A549 (cell line): ENCODE data around the gene BBX.

Experiments
- BHLHE40 ChIP-seq: IDR thresholded peaks from 2 replicates; pipeline ENCODE4 v1.6.1; 2012; ENCODE audit warnings: low read depth, low read length, inconsistent platforms
- CBX2 ChIP-seq: fragments of 200-600 bp; sonication (generic); IDR thresholded peaks from 2 replicates; pipeline ENCODE4 v1.6.1; 2016; ENCODE audit warnings: low read depth, mild to moderate bottlenecking, borderline replicate concordance
- CEBPB ChIP-seq, 2 experiments: fragments of >200 bp in 1 of 2; sonication (Bioruptor Twin) in 1 of 2; formaldehyde crosslinking in 1 of 2; IDR thresholded peaks; 2 replicates each; pipeline ENCODE4 v1.6.1; 2012 to 2016
- CTCF ChIP-seq: fragments of >200 bp; sonication (Bioruptor Twin); formaldehyde crosslinking; IDR thresholded peaks from 3 replicates; pipeline ENCODE4 v1.5.1; 2016
- EHMT2 ChIP-seq: fragments of 200-600 bp; sonication (generic); IDR thresholded peaks from 2 replicates; pipeline ENCODE4 v1.6.1; 2016; ENCODE audit warnings: antibody characterized with exemption, low read depth, mild to moderate bottlenecking, moderate library complexity
- JUN ChIP-seq, 2 experiments: fragments of >200 bp; sonication (Bioruptor Twin); formaldehyde crosslinking; IDR thresholded peaks; 2 replicates in 1 of 2; 3 replicates in 1 of 2; pipeline ENCODE4 v1.6.1; 2016 to 2017
- KDM1A ChIP-seq: fragments of 200-600 bp; sonication (generic); IDR thresholded peaks from 2 replicates; pipeline ENCODE4 v1.6.1; 2016; ENCODE audit warnings: low read depth, mild to moderate bottlenecking
- KDM5A ChIP-seq: fragments of 200-600 bp; sonication (generic); IDR thresholded peaks from 2 replicates; pipeline ENCODE4 v1.6.1; 2016; ENCODE audit warnings: antibody characterized with exemption, mild to moderate bottlenecking
- MYC ChIP-seq: IDR thresholded peaks from 2 replicates; pipeline ENCODE4 v1.6.1; 2012; ENCODE audit warnings: mild to moderate bottlenecking, inconsistent platforms, low read length, improper control_type of control experiment, borderline replicate concordance
- POLR2A ChIP-seq: IDR thresholded peaks from 2 replicates; pipeline ENCODE4 v1.6.1; 2012; ENCODE audit warnings: mild to moderate bottlenecking, low read length
- RNF2 ChIP-seq: fragments of 200-600 bp; sonication (generic); IDR thresholded peaks from 2 replicates; pipeline ENCODE4 v1.6.1; 2016; ENCODE audit warnings: low read depth, mild to moderate bottlenecking, antibody characterized with exemption, moderate library complexity, borderline replicate concordance
- USF2 ChIP-seq: fragments of 450-650 bp; IDR thresholded peaks from 2 replicates; pipeline ENCODE4 v1.6.1; 2014; ENCODE audit warnings: antibody characterized with exemption

- TF ChIP-seq CTCF (no peak), POLR2A (no peak), JUN (IDR thresholded peaks at IDR 0.05) (no peak), EHMT2 (no peak), KDM1A (no peak), CEBPB (IDR thresholded peaks at IDR 0.05) (no peak), USF2 (no peak), RNF2 (no peak), KDM5A (no peak), CBX2 (no peak), BHLHE40 (no peak), MYC (no peak)
Observed at GRCh38 chr3:107634099-107634489, 111.3 kb downstream of the BBX start.
